Skeletal muscle tissue (tissue), 4 donors: Measurements from ENCODE around the gene MTX1. TPM values are rescaled to one million over a fixed set of nuclear protein-coding genes. Genes with fewer than 3 reads are reported as not detected.
"Not testable (repeated sequence)": the region's sequence is repeated elsewhere in the genome, so short reads cannot be mapped to it uniquely, and the experiment has no call there.

Experiments used
- H3K27ac ChIP-seq: one replicate; pipeline ENCODE4 v1.7.0; 2013; ENCODE audit warnings: mild to moderate bottlenecking, low read depth, low read length, inconsistent platforms
- H3K27me3 ChIP-seq, 3 donors: one replicate each; pipeline ENCODE4 v1.7.0; 2013; ENCODE audit warnings: low read length in 3 of 3; ENCODE audit not compliant: control insufficient read depth in 3 of 3, insufficient read depth in 3 of 3
- H3K36me3 ChIP-seq, 3 donors: one replicate each; pipeline ENCODE4 v1.7.0; 2013; ENCODE audit warnings: low read length in 3 of 3; ENCODE audit not compliant: control insufficient read depth in 3 of 3, insufficient read depth in 3 of 3
- H3K4me1 ChIP-seq, 3 donors: one replicate each; pipeline ENCODE4 v1.7.0; 2013; ENCODE audit warnings: low read length in 3 of 3, mild to moderate bottlenecking in 3 of 3; ENCODE audit not compliant: control insufficient read depth in 3 of 3, insufficient read depth in 3 of 3
- H3K4me3 ChIP-seq, 3 donors: one replicate each; pipeline ENCODE4 v1.7.0; 2013; ENCODE audit warnings: low read length in 3 of 3
- H3K9ac ChIP-seq, 3 donors: one replicate each; pipeline ENCODE4 v1.7.0; 2013; ENCODE audit warnings: low read length in 3 of 3, mild to moderate bottlenecking in 3 of 3, moderate library complexity in 2 of 3, low read depth in 1 of 3
- H3K9me3 ChIP-seq, 3 donors: one replicate each; pipeline ENCODE4 v1.7.0; 2013; ENCODE audit warnings: low read length in 3 of 3; ENCODE audit not compliant: control insufficient read depth in 3 of 3
- total RNA-seq: library from RNA; depleted of rRNA; stranded (reverse); fragments of >200 nt; gene quantifications from one replicate; pipeline ENCODE4 v1.2.3, GENCODE V29; 2014
- donor health status: Osteomylitis.

MTX1 gene
- total RNA-seq, 1 donor from 2014 or later = 16.2 TPM

DNA sequence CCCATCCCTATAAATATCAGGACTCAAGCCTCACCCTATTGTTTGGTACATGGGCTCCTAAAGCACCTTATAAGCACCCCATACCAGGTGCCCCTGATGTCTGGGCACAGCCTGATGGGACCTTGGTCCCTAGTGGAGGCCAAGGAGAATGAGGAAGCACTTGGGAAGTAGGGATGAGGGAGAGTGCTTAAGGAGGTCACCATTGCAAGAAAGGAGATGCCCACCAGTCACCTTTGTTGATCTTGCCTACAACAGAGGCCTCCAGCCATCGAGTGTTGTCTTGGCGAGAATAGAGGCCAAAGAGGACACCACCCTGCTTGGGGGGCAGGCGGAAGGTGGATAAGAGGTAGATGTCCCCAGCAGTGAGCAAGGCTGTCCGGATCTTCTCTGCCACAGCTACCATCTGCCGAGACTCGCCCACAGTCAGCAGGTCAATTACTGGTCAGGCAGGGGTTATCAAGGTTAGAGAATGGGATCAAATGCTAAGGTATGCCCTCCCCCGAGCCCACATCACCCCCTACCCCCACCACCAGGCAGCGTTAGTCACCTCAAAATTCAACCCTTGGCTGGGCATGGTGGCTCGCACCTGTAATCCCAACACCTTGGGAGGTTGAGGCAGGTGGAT is 2.4 kb upstream of the MTX1 start:
- H3K36me3 ChIP-seq = peaks cover 0 to 20% (median 6%) of the 10 kb centered on the region in 3 donors
- no peaks in the 10 kb centered on the region for H3K9me3 ChIP-seq
- H3K4me3 ChIP-seq = no peak overlapping the region
- no peak overlapping the region for H3K27ac ChIP-seq
- no peak overlapping the region for H3K9ac ChIP-seq
- H3K27me3 ChIP-seq = no peaks in the 10 kb centered on the region
- peaks cover 21 to 31% (median 31%) of the 10 kb centered on the region in 3 donors for H3K4me1 ChIP-seq

DNA sequence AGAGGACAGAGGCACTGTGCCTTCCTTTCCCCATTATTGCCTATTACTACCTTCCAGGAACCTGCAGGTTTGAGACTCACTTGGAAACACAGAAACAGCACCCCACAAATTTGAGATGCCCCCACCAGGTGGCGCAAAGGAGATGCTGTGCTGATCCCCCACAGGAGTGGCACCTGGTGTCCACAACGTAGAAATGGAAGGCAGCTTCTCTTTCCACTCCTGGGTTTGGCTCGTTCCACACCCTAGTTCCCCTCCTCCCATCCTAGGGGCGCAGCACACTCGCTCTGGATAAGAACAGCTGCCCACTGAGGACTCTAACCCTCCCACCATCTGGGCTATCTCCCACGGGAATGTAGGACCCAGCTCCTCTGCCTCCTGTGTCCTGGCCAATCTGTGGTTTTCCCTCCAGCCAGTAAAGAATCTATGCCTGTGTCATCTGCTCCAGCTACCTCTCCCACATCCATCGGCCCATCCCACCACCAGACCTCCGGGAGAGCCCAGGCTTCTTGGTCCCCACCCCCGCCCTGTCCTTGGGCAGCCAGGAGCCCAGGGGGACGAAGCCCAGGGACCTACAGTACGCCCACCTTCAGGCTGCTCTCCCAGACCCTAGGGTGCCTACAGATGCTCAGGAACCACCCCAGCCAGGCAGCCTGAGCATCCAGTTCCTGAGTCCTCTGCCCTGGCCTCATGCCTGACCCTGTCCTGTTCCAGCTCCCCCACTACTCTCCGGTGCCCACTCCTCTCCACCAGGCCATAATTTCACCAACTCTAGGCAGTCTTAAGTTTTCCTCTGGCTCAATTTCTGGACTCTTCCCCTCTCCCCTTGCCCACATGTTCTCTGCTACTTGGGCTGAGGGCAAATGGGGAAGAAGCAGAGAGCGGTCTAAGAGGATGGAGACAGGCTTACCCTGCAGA is 1.3 kb upstream of the MTX1 start:
- Histone ChIP-seq H3K4me3 (peak overlapping the region; percentile 45 to 98 (median 74)), H3K27me3 (no peaks in the 10 kb centered on the region), H3K9ac (peak overlapping the region; percentile 46 to 74 (median 67)), H3K9me3 (no peaks in the 10 kb centered on the region), H3K27ac (peak overlapping the region; percentile 99), H3K36me3 (peaks cover 0 to 19% (median 10%) of the 10 kb centered on the region in 3 donors), H3K4me1 (peaks cover 21 to 33% (median 31%) of the 10 kb centered on the region in 3 donors)

DNA sequence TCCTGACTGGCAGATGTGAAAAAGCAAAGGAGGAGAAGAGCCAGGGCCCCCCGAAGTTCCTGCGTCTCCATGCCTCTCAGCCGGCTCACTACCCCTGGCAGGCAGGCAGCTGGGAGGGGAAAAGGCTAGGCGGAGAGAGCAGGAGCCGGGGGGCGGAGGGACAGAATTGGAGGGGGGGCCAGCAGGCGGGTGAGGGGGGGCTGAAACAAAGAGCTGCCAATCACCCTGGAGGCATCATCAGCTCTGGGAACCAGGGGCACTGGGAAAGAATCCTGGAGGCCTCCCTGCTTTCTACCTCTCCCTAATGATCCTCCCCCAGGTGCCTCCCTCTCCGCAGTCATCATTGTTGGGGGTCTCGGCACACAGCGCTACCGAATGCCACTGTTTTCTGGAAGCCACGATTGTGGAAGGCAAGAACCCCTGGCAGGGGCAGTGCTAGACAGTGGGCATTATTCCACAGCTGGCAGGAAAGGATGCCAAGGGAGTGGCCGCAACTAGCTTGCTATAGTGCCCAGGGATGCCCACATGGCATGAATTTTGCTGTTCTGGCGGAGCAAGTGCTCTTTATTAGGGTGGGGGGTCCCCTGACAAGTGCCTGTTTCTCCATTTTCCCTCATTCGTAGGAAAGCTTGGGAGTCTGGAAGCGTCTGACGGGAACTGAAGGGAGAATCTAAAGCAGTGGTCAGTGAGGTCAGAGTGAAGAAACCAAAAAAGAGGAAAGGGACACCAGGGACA is 522 bp upstream of the MTX1 start, which contains the start of gene THBS3:
THBS3 (minus strand) TSS at position 92 of the 735 bp plus-strand sequence; CDS start at position 71, 21 bp downstream.
- Histone ChIP-seq H3K9ac (peak within 1 kb of the TSS; percentile 94 to 98 (median 97)), H3K27me3 (no peaks in the 10 kb centered on the region), H3K9me3 (no peaks in the 10 kb centered on the region), H3K4me1 (peaks cover 21 to 34% (median 31%) of the 10 kb centered on the region in 3 donors), H3K27ac (peak within 1 kb of the TSS; percentile 99), H3K4me3 (peak within 1 kb of the TSS; percentile 98 to 100 (median 100)), H3K36me3 (peaks cover 0 to 19% (median 11%) of the 10 kb centered on the region in 3 donors)

DNA sequence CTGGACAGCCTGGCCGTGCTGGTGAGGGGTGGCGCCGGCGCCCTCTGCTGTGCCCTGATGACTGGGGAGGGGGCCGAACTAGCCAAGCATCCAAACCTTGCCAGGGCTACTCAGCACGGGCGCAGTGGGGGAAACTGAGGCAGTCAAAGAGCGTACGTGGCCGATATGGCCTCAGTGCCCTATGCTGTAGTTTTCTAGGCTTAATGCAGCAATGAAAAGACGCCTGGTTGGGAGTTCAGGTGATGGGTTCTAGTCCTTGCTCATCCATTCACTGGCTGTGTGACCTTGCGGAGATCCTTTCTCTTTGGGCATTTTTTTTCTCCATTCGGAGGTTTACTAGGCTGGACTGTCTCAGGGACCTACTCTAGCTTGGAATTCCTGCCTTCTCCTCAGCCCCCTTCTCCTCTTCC is 822 bp downstream of the MTX1 start:
- H3K9me3 ChIP-seq = no peaks in the 10 kb centered on the region
- H3K27me3 ChIP-seq = no peaks in the 10 kb centered on the region
- H3K36me3 ChIP-seq = peaks cover 0 to 19% (median 11%) of the 10 kb centered on the region in 3 donors
- peaks cover 21 to 34% (median 31%) of the 10 kb centered on the region in 3 donors for H3K4me1 ChIP-seq
- H3K9ac ChIP-seq = peak overlapping the region; percentile 94 to 98 (median 97)
- peak overlapping the region; percentile 99 for H3K27ac ChIP-seq
- peak overlapping the region; percentile 98 to 100 (median 100) for H3K4me3 ChIP-seq

DNA sequence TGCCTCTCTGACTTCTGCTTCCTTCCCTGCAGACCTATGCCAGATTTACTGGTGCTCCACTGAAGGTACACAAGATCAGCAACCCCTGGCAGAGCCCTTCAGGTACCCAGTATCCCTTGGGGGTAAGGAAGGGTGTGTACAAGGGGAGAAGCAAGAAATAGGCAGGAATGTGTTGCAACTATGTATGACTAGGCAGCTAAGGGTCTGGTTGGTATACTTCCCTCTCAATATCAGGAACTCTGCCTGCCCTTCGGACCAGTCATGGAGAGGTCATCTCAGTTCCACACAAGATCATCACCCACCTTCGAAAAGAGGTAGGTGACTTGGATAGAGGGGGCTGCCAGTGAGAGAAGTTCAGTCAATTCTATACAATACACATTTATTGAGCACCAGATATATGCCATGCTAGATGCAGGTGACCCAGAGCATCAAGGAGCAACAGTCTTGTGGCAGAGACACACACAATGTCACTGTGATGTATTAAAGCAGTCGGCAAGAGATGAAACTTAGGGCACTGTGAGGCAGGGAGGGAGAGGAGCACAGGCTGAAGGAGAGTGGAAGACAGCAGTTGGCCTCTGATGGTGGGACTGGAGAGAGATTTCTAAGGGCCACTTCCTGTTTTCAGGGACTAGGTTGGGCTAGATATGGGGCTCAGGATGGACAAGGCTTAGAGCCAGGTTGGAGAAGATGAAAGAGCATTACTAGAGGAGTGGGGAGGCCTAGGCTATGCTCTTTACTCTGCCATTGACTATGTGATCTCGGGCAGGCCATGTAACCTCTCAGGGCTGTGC is 2.0 kb downstream of the MTX1 start:
- Histone ChIP-seq H3K4me3 (peak overlapping the region in 1 of 3 donors; percentile 98), H3K27ac (no peak overlapping the region), H3K4me1 (peaks cover 21 to 34% (median 31%) of the 10 kb centered on the region in 3 donors), H3K9ac (no peak overlapping the region), H3K9me3 (no peaks in the 10 kb centered on the region), H3K27me3 (no peaks in the 10 kb centered on the region), H3K36me3 (peaks cover 0 to 18% (median 11%) of the 10 kb centered on the region in 3 donors)

DNA sequence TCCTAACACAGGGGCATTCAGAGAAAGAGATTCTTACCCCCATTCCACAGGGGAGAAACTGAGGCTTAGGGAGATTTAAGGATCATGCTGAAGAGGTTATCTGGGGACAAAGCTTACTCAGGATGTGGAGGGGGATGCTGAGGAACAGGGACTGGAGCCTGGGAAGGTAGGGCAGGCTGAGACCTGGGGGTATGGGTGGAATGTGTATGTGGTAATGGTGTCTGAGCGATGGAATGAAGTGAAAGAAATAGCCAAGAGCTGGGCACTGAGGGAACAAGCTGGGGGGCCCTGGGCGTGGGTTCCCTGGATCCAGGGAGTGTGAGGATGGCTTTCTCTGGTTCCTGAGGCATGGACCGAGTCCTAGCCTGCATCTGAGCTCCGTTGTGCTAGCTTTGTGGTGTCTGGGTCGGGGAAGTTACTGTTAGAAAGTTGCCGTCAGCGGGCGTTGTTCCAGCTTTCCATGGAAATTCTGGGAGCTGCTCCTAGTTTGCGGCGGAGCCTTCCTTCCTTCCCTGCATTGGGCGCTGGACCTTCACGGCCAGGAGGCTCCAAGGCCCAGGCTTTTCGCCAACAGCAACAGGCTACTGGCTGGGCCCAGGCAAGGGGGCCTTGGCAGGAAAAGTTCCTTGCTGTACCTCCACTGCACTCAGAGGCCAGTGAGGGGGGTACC is 3.0 kb downstream of the MTX1 start:
- peak overlapping the region; percentile 12 for H3K27ac ChIP-seq
- H3K4me1 ChIP-seq = peaks cover 21 to 31% (median 29%) of the 10 kb centered on the region in 3 donors
- H3K27me3 ChIP-seq, H3K9me3 ChIP-seq, H3K4me3 ChIP-seq, H3K9ac ChIP-seq: not testable (repeated sequence)
- H3K36me3 ChIP-seq = peaks cover 0 to 13% (median 11%) of the 10 kb centered on the region in 3 donors

DNA sequence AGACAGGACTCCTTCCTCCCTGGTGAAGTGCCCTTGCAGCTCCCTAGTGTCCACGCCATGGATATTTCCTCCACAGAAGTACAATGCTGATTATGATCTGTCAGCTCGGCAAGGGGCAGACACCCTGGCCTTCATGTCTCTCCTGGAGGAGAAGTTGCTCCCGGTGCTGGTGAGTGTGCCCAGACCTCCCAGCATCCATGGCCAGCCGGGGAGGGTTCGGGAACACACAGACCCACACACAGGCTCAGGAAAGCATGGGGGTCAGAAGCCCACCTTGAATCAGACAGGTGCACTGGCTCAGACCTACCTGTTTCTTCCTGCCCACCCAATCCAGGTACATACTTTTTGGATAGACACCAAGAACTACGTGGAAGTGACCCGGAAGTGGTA is 3.6 kb downstream of the MTX1 start:
- not testable (repeated sequence) for H3K27ac ChIP-seq, H3K9me3 ChIP-seq, H3K27me3 ChIP-seq, H3K9ac ChIP-seq, H3K4me3 ChIP-seq
- peaks cover 0 to 13% (median 11%) of the 10 kb centered on the region in 3 donors for H3K36me3 ChIP-seq
- H3K4me1 ChIP-seq = peaks cover 18 to 26% (median 25%) of the 10 kb centered on the region in 3 donors

DNA sequence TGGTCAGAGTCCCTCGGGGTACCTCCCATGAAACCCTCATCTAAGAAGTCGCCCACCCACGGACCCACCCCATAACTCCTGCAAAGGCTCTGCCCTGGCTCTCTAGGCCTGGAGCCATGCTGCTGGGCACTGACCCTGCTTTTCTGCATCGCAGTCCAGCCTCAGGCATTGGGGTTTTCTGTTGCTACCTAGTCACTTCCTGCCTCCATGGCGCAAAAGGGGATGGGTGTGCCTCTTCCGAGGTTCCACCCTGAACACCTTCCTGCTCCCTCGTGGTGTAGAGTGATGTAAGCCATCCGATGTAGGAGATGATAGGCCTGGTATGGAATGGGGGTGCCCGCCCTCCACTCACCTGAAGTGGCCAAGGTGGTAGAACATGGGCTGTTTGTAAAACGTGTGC is 6.2 kb downstream of the MTX1 start:
- H3K4me1 ChIP-seq, H3K27ac ChIP-seq, H3K27me3 ChIP-seq, H3K9ac ChIP-seq, H3K9me3 ChIP-seq, H3K4me3 ChIP-seq: not testable (repeated sequence)
- peaks cover 0 to 13% (median 11%) of the 10 kb centered on the region in 3 donors for H3K36me3 ChIP-seq
